ENCODE results near the gene TAF4.

The TAF4 gene

GRCh38 chr20:62068997-62069396 is 3.3 kb upstream of the TAF4 start:
- no peak for TF ChIP-seq NFRKB (IDR thresholded peaks at IDR 0.05)
- TF ChIP-seq FOXA1 (IDR thresholded peaks at IDR 0.05), result no peak
- TF ChIP-seq SP1 (IDR thresholded peaks at IDR 0.05), result no peak
- TF ChIP-seq PKNOX1 (IDR thresholded peaks at IDR 0.05), result no peak
- TF ChIP-seq FOXM1 (IDR thresholded peaks at IDR 0.05; ENCODE audit: borderline replicate concordance), result no peak
- TF ChIP-seq ARNT (IDR thresholded peaks at IDR 0.05), result no peak
- TF ChIP-seq ELF4 (IDR thresholded peaks at IDR 0.05), result no peak
- TF ChIP-seq ZNF384 (IDR thresholded peaks at IDR 0.05), result no peak
- no peak for DNase-seq (ENCODE audit: extremely low spot score)
- CTCF ChIA-PET, result interaction anchor here (0.9 to 1.0 kb wide), 2 partner anchors 50 to 73 kb away, joined by 3 to 4 read pairs; no protein-coding TSS in a partner anchor
- POLR2A ChIA-PET, result interaction anchor here (4.0 kb wide), 1 partner anchor 52 kb away, joined by 37 read pairs; the partner anchor contains the start of gene LSM14B

- POLR2A ChIA-PET, result interaction anchor here (2.2 to 4.0 kb wide), 2 partner anchors 21 to 54 kb away, joined by 16 to 37 read pairs; partner anchors contain the start of gene LSM14B
- no peak for DNase-seq (ENCODE audit: extremely low spot score)
- CTCF ChIA-PET, result no interaction called here
- no peak for TF ChIP-seq SP1 (IDR thresholded peaks at IDR 0.05)
- TF ChIP-seq HDGF (IDR thresholded peaks at IDR 0.05; ENCODE audit: borderline replicate concordance), result no peak
- no peak for TF ChIP-seq BHLHE40 (IDR thresholded peaks at IDR 0.05; ENCODE audit: borderline replicate concordance)
- TF ChIP-seq NFRKB (IDR thresholded peaks at IDR 0.05), result no peak
- TF ChIP-seq FOXM1 (IDR thresholded peaks at IDR 0.05; ENCODE audit: borderline replicate concordance), result no peak
These were observed 2.0 kb upstream of the TAF4 start for GRCh38 chr20:62067547-62068260.

GRCh38 chr20:62066983-62067433 is 1.3 kb upstream of the TAF4 start:
- DNase-seq (ENCODE audit: extremely low spot score), result no peak
- CTCF ChIA-PET, result no interaction called here
- POLR2A ChIA-PET, result interaction anchor here (0.7 to 4.0 kb wide), 15 partner anchors 22 to 361 kb away, joined by 3 to 37 read pairs (median 5); partner anchors contain the start of gene LSM14B
- TF ChIP-seq CTBP1 (IDR thresholded peaks at IDR 0.05; ENCODE audit: borderline replicate concordance), result no peak
- TF ChIP-seq SUZ12 (IDR thresholded peaks at IDR 0.05), result no peak
- TF ChIP-seq PKNOX1 (IDR thresholded peaks at IDR 0.05), result peak; percentile 22; the same call in 1 of the 2 replicates

GRCh38 chr20:62066339-62066982 is 780 bp upstream of the TAF4 start:
- TF ChIP-seq ELF4 (IDR thresholded peaks at IDR 0.05) (no peak), L3MBTL2 (conservative IDR thresholded peaks at IDR 0.05) (peak; percentile 52)
- ChIA-PET CTCF (no interaction called here), POLR2A (interaction anchor here (0.7 to 4.0 kb wide), 17 partner anchors 22 to 361 kb away, joined by 3 to 37 read pairs (median 4); partner anchors contain the start of gene LSM14B)
- DNase-seq (ENCODE audit: extremely low spot score), result peak; percentile 59

- ChIA-PET POLR2A (interaction anchor here (1.4 to 4.0 kb wide), 4 partner anchors 22 to 77 kb away, joined by 7 to 37 read pairs (median 12); partner anchors contain the start of gene LSM14B), CTCF (no interaction called here)
- no peak for DNase-seq (ENCODE audit: extremely low spot score)
- TF ChIP-seq ELF4 (IDR thresholded peaks at IDR 0.05), result no peak
- TF ChIP-seq CTBP1 (IDR thresholded peaks at IDR 0.05; ENCODE audit: borderline replicate concordance), result no peak
- TF ChIP-seq FOXA1 (IDR thresholded peaks at IDR 0.05), result no peak
- no peak for TF ChIP-seq LEF1 (IDR thresholded peaks at IDR 0.05; ENCODE audit: borderline replicate concordance)
- TF ChIP-seq BHLHE40 (IDR thresholded peaks at IDR 0.05; ENCODE audit: borderline replicate concordance), result no peak
- TF ChIP-seq PKNOX1 (IDR thresholded peaks at IDR 0.05), result no peak
These were observed 659 bp downstream of the TAF4 start for GRCh38 chr20:62064770-62065673.

- CTCF ChIA-PET, result interaction anchor here (1.0 kb wide), 2 partner anchors 53 to 72 kb away, joined by 3 read pairs; no protein-coding TSS in a partner anchor
- POLR2A ChIA-PET, result no interaction called here
- no peak for TF ChIP-seq PKNOX1 (IDR thresholded peaks at IDR 0.05)
- TF ChIP-seq TARDBP (IDR thresholded peaks at IDR 0.05), result no peak
- no peak for TF ChIP-seq NFRKB (IDR thresholded peaks at IDR 0.05)
- TF ChIP-seq ARNT (IDR thresholded peaks at IDR 0.05), result no peak
- no peak for TF ChIP-seq BHLHE40 (IDR thresholded peaks at IDR 0.05; ENCODE audit: borderline replicate concordance)
- no peak for TF ChIP-seq FOXA1 (IDR thresholded peaks at IDR 0.05)
- no peak for TF ChIP-seq SUZ12 (IDR thresholded peaks at IDR 0.05)
- TF ChIP-seq LEF1 (IDR thresholded peaks at IDR 0.05; ENCODE audit: borderline replicate concordance), result no peak
- TF ChIP-seq CTBP1 (IDR thresholded peaks at IDR 0.05; ENCODE audit: borderline replicate concordance), result no peak
- DNase-seq (ENCODE audit: extremely low spot score), result no peak
These were observed 1.5 kb downstream of the TAF4 start for GRCh38 chr20:62063981-62064769.

All from HEK293T (cell line).